ENCODE results near the gene WRNIP1. TPM values are rescaled to one million over a fixed set of nuclear protein-coding genes. Genes with fewer than 3 reads are reported as not detected.

WRNIP1 gene
- total RNA-seq, 1 experiment from 2014 or later = 68.3 TPM

DNA sequence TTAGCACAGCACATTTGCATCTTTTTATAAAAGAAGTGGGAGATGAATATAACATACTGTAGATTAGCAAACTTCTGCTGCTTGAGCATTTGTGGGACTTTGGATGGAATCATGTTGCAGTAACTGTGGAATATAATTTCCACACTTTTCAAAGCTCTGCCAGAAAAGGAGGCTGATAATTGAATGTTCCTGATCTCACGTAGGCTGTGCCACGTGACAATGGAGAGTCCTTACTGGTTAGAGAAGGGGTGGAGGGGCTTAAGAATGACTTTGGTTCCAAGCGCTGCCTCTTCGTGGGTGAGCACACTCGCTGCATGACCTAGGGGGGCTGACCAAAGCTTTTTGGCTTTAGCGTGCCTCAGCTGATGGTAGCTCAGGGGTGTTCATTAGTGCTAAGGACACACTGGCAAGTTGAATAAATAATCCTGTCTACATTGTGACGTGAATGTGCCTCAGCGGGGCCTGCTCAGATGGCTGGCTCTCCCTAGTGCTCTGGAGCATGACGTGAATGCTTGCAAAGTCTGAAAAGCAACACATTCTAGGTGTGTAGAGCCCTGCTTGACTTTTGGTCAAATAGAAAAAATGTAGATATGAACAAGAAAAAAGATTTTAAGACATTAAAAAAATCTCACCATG lies 15.0 kb downstream of the WRNIP1 start:
- no peak overlapping the region for H3K27ac ChIP-seq
- no peak for DNase-seq
- H3K36me3 ChIP-seq = peaks cover 24% of the 10 kb centered on the region
- no peaks in the 10 kb centered on the region for H3K9me3 ChIP-seq (replicated peaks)
- H3K4me1 ChIP-seq = peaks cover 17% of the 10 kb centered on the region
- no peaks in the 10 kb centered on the region for H3K27me3 ChIP-seq
- no peak overlapping the region for H3K4me3 ChIP-seq

DNA sequence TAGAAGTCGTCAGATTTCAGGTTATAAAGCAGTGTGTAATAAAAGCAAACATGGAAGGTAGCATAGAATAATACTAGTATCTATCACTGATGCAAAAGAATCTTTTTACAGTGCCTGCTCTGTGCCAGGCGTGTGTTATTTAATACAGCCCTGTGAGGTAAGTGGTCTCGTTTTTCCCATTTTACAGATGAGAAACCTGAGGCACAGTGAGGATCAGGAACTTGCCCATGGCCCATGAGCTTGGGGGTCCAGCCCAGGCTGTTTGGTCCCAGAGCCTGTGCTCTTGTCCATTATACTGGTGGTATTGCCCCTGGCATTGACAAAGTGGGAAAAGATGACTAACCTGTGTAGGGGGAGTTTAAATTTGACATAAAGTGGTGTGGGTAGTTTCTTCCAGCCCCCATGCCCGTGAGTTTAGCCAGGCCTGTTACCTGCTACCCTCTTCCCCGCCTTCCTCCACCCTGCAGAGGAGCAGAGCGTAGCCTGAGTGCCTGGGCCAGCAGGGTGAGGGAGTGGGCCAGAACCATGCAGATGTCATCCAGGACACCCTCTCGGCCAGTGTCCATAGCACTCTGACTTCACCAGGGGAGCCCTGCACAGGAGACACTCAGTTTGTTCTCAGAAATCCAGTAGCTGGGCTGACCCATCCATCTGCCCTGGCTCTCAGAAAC lies 16.6 kb downstream of the WRNIP1 start:
- H3K27ac ChIP-seq = peak overlapping the region; percentile 89
- no peak overlapping the region for H3K4me3 ChIP-seq
- no peak for DNase-seq
- H3K4me1 ChIP-seq = peaks cover 17% of the 10 kb centered on the region
- no peaks in the 10 kb centered on the region for H3K9me3 ChIP-seq (replicated peaks)
- H3K36me3 ChIP-seq = peaks cover 17% of the 10 kb centered on the region; the same call in 1 of the 2 replicates
- H3K27me3 ChIP-seq = no peaks in the 10 kb centered on the region

DNA sequence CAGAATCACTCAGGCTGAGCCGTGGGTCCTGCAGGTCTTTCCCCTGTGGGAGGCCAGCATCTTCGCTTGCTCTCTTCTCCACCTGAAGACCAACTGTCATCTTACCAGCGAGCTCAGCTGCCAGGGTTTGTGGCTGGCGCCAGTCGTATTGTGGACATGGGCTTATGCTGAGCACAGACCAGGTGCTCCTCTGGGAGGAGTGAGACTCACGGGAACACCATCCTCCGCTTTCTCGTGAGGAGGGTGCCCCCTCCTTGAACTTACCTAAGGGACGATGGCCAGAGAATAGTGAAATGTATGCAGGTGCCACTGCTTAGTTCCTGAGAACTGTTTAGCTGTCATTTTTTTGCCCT lies 17.1 kb downstream of the WRNIP1 start:
- Histone ChIP-seq H3K4me3 (no peak overlapping the region), H3K27me3 (no peaks in the 10 kb centered on the region), H3K4me1 (peaks cover 17% of the 10 kb centered on the region), H3K36me3 (peaks cover 16% of the 10 kb centered on the region; the same call in 1 of the 2 replicates), H3K27ac (peak overlapping the region; percentile 89), H3K9me3 (replicated peaks) (no peaks in the 10 kb centered on the region)
- no peak for DNase-seq

DNA sequence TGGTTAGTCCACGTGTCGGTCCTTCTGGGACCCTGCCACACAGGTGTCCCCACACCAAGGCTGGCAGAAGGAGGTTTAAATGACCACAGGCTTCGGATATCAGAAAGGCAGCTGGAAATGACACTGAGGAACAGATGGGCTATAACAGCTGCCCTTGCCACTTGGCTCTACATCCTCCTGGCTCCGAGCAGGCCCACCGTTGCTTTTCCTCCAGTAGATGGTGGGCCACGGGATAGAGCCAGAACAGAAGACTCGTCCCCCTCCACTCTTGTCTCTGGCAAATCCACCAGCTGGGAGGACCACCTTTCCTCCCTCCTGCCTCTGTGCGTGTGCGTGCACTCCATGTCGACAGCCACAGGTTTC lies 17.6 kb downstream of the WRNIP1 start:
- H3K27ac ChIP-seq = peak overlapping the region; percentile 89
- peaks cover 15% of the 10 kb centered on the region; the same call in 1 of the 2 replicates for H3K36me3 ChIP-seq
- peak overlapping the region; percentile 49 for H3K4me3 ChIP-seq
- DNase-seq = peak; percentile 84 to 91
- H3K9me3 ChIP-seq (replicated peaks) = no peaks in the 10 kb centered on the region
- no peaks in the 10 kb centered on the region for H3K27me3 ChIP-seq
- H3K4me1 ChIP-seq = peaks cover 17% of the 10 kb centered on the region

DNA sequence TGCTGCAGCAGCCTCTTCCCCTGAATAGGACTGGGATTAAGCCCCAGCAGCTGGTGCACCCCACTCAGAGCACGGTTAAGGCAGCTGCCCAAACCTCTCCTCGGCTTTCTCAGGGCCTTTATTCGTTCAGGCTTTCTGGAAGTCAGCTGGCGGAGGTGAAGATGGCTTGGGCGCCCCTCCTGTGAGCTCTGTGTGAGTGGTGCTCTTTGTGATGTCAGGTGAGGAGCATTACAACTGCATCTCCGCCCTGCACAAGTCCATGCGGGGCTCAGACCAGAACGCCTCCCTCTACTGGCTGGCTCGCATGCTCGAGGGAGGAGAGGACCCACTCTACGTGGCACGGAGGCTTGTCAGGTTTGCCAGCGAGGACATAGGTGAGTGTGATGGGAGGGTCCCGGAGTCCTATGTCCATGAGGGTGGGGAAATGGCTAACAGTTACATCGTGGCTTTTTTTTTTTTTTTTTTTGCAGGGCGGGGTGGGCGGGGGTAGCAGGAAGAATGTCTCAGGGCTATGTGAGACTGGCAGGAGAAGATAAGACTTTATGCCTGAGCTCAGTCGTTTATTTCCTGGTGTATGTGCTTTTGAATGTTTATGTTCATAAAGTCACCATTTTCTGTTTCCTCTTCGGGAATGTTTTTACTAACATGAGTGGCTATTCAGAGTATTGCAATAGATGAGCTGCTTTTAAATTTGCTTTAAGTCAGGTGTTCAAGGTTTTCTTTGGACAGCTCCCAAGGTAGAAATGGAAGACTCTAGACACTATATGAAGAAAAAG lies 18.2 kb downstream of the WRNIP1 start:
- H3K9me3 ChIP-seq (replicated peaks) = no peaks in the 10 kb centered on the region
- H3K36me3 ChIP-seq = peaks cover 17% of the 10 kb centered on the region; the same call in 1 of the 2 replicates
- peaks cover 17% of the 10 kb centered on the region for H3K4me1 ChIP-seq
- no peaks in the 10 kb centered on the region for H3K27me3 ChIP-seq
- H3K27ac ChIP-seq = peak overlapping the region; percentile 89
- DNase-seq = peak in 1 of 2 experiments; percentile 91
- peak overlapping the region; percentile 49 for H3K4me3 ChIP-seq

DNA sequence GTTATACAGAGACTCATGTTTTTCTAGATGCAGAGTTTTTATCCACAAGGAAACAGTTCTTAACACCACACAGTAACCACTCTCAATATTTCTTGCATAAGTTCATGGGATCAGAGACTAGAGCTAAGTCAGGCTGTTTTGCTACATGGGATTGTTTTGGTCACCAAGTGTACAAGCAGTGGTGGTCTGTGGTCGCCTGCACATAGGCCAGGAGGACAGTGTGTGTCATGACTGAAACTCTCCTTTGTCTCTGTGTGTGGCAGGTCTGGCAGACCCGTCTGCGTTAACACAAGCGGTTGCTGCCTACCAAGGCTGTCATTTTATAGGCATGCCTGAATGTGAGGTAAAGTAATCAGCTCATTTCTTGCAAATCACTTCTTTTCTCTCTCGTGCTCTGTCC lies 18.9 kb downstream of the WRNIP1 start:
- H3K36me3 ChIP-seq = peaks cover 17% of the 10 kb centered on the region; the same call in 1 of the 2 replicates

DNA sequence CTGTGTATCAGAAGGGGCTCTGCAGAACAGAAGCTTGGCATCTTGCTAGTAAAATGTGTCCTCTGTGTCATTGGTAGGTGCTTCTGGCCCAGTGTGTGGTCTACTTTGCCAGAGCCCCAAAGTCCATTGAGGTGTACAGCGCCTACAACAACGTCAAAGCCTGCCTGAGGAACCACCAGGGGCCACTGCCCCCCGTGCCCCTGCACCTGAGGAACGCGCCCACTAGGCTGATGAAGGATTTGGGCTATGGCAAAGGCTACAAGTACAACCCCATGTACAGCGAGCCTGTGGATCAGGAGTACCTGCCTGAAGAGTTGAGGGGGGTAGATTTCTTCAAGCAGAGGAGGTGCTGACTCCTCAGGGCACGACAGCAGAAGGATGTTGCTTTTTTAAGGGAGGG lies 19.7 kb downstream of the WRNIP1 start:
- Histone ChIP-seq H3K9me3 (replicated peaks) (no peaks in the 10 kb centered on the region), H3K36me3 (peaks cover 13% of the 10 kb centered on the region; the same call in 1 of the 2 replicates), H3K4me3 (no peak overlapping the region), H3K4me1 (peaks cover 25% of the 10 kb centered on the region), H3K27ac (no peak overlapping the region; the same call in 1 of the 2 replicates), H3K27me3 (no peaks in the 10 kb centered on the region)
- no peak for DNase-seq

More for the DNA sequence above, 18.9 kb downstream of the WRNIP1 start:
- Histone ChIP-seq H3K4me3 (peak overlapping the region; percentile 49), H3K27ac (peak overlapping the region; percentile 39), H3K27me3 (no peaks in the 10 kb centered on the region), H3K9me3 (replicated peaks) (no peaks in the 10 kb centered on the region), H3K4me1 (peaks cover 20% of the 10 kb centered on the region)
- peak; percentile 27 to 43 for DNase-seq

DNA sequence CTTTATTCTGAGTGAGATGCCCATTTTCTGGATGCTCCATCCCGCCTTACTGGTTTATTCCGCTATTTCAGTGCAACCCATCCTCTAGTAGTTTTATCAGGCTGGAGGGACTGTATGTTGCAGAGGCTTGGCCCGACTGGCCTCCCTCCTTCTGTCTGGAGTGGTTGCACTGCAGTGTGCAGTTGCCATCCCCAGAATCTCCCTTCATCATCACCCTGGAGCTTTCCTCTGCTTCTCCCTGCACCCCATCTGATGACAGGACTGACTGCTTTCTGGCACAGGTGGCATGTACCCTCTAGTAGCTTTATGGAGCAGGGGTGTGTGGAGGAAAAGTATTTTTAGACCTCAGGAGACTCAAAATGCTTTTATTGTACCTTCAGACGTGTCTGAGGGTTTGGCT lies 21.1 kb downstream of the WRNIP1 start:
- DNase-seq = no peak
- H3K36me3 ChIP-seq = peaks cover 12% of the 10 kb centered on the region; the same call in 1 of the 2 replicates
- H3K4me3 ChIP-seq = no peak overlapping the region
- no peaks in the 10 kb centered on the region for H3K9me3 ChIP-seq (replicated peaks)
- H3K27me3 ChIP-seq = no peaks in the 10 kb centered on the region
- H3K4me1 ChIP-seq = peaks cover 37% of the 10 kb centered on the region
- no peak overlapping the region for H3K27ac ChIP-seq

DNA sequence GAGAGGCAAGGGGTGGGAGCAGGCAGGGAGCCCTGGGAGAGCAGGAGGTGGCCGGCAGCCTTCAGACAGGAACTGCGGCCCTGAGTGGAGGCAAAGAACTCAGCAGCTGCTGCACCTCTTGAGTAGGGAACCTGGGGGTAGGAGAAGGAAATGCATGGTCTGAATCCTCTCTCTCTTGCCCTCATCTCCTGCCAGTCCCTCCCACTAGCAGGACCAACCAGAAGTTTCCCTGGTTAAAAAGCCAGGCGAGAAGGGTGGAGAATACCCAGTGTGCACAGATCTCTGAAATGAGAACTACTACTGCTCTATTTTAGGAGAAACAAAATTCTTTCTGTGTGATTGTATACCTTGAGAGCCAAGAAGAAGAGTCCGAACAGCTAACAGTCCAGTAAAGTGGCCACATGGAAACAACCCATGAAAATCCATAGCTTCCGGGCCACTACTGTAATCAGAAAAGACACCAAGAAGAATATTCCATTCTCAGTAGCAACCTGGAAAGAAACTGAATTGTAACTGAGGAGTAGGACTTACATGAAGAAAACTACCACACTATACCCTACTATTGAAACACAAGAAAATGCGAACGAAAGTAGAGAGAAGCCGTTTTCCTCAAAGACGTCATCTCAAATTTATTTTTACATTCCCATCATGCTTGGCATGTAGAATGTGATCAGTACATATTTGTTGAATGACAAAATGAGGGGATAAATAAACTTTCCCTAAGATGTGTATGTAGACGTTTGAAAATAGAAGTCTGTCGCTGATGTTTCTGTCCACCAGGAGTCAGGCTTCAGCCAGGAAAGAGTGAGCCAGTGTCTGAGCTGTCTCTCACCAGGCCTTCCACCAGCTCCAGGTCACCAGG lies 25.6 kb downstream of the WRNIP1 start:
- Histone ChIP-seq H3K27ac (peak overlapping the region; percentile 6; the same call in 1 of the 2 replicates), H3K27me3 (no peaks in the 10 kb centered on the region), H3K4me1 (peaks cover 20% of the 10 kb centered on the region), H3K4me3 (no peak overlapping the region), H3K9me3 (replicated peaks) (no peaks in the 10 kb centered on the region), H3K36me3 (peaks cover 3% of the 10 kb centered on the region; the same call in 1 of the 2 replicates)
- DNase-seq = peak; percentile 42 to 72

DNA sequence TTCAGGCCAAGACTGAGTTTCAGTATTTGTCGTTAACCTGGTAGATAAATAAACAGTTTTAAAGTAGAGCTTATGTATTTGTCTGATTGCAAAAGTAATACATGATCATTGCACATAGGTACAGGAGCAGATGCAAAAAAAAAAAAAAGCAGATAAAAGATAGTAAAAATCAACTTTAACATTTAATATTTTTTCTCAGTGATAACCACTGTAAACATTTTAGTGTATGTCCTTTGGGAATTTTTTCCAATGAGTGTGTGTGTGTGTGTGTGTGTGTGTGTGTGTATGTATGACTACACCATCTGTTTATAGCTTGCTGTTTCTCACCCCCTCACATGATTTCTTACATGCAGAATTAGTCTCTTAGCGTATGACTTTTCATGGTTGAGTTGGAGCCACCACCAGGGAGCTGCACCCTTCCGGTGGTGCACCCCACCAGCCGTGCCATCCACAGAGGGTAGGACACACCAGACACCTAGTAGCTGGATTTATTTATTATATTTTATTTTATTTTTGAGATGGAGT lies 26.3 kb downstream of the WRNIP1 start:
- no peak for DNase-seq
- no peak overlapping the region for H3K27ac ChIP-seq

DNA sequence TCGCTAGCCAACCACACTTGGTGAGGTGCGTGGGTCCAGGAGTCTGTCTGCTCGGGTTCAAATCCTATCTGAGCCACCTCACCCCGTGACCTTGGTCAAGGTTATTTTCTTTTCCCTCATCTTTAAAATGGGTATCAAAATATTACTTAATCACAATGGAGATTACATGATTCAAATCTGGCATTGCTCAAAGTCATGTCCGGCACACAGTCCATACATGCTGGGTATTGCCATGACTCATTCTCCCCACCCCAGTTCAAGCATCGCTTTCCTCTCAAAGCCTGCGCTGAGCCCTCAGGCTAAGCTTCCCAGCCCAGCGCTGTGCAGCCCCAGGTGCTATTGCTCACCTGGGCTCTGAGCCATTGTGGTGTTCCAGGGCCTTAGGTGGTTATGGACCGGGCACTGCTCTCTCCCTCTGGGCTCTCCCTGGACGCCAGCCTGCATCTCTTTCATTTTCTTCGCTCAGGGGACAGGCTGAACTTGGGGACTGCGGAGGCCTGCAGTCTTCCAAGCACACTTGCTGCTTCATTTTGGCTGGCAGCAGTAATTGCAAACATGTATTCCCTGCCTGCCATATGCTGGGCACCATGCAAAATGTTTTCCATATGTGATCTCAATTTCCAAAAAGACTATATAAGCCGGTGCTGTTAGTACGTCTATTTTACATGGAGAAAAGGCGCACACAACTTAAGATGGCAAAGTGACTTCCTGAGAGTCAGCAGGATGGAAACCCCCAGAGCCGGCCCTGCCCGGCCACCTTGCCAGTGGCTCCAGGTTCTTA lies 27.3 kb downstream of the WRNIP1 start:
- Histone ChIP-seq H3K36me3 (peaks cover 3% of the 10 kb centered on the region; the same call in 1 of the 2 replicates), H3K4me1 (peaks cover 26% of the 10 kb centered on the region), H3K9me3 (replicated peaks) (no peaks in the 10 kb centered on the region), H3K27me3 (no peaks in the 10 kb centered on the region), H3K4me3 (no peak overlapping the region), H3K27ac (no peak overlapping the region)
- no peak for DNase-seq

More for the DNA sequence above, 26.3 kb downstream of the WRNIP1 start:
- H3K9me3 ChIP-seq (replicated peaks) = no peaks in the 10 kb centered on the region
- H3K27me3 ChIP-seq = no peaks in the 10 kb centered on the region
- peaks cover 3% of the 10 kb centered on the region; the same call in 1 of the 2 replicates for H3K36me3 ChIP-seq
- H3K4me3 ChIP-seq = no peak overlapping the region
- peaks cover 20% of the 10 kb centered on the region for H3K4me1 ChIP-seq

DNA sequence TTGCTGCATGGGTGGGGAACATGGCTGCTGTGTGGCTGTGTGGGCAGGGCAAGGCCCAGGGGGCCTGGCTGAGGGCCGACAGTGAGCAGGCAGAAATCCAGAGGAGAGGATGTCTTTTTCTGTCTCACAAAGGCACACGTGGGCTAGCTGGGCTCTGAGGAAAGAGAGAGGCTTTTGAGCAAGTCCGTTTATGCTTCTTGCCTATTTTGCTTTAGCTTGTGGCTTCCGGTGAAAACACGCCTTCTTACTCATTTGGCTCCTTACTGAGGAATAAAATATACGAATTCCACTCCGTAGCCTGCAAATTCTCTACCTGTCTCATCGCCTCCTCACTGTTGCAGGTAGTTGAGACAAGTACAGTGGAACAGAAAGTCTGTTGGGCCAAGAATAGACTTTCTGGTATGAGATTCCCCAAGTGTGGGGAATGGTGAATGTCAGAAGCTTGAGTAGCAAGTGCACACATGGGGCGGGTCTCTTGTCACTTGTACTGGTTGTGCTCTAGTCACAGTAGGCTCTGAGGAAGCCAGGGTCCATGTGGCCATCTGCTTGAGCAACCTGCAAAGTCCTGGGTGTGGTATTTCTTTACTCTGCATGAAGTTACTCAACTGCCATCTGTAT lies 28.4 kb downstream of the WRNIP1 start:
- no peaks in the 10 kb centered on the region for H3K9me3 ChIP-seq (replicated peaks)
- peaks cover 35% of the 10 kb centered on the region for H3K4me1 ChIP-seq
- H3K27me3 ChIP-seq = no peaks in the 10 kb centered on the region
- H3K36me3 ChIP-seq = no peaks in the 10 kb centered on the region
- no peak overlapping the region for H3K4me3 ChIP-seq
- DNase-seq = no peak
- H3K27ac ChIP-seq = no peak overlapping the region

DNA sequence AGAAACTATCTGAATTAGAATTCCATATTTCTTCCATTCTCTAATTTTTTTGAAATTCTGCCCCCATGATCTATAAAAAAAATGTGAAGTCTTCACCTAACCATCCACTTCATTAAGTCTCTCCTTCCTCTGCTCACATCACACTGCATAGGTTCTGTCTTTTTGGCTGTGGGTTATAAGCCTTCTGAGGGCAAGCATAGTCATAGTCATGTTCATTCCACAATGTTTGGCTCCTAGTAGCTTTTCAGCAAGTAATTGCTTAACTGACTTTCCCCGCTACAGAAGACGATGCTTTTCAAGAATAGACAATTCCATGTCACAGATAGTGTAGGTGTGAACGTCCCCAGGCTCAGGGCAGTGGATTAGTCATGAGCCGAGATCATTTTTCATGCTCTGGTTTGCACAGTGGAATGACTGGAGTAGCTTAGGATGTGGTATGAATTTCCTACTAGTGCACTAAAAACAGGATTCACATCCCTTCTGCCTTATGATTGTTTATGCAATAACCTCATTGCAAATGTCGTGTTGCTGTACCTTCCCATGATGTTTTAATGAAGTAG lies 29.1 kb downstream of the WRNIP1 start:
- H3K9me3 ChIP-seq (replicated peaks) = no peaks in the 10 kb centered on the region
- DNase-seq = no peak
- no peaks in the 10 kb centered on the region for H3K27me3 ChIP-seq
- H3K4me1 ChIP-seq = peaks cover 37% of the 10 kb centered on the region
- no peaks in the 10 kb centered on the region for H3K36me3 ChIP-seq
- no peak overlapping the region for H3K4me3 ChIP-seq
- H3K27ac ChIP-seq = no peak overlapping the region
